Measurements from ENCODE around the gene CITED2.

CITED2 gene

GRCh38 chr6:139381216-139381865 is 6.9 kb upstream of the CITED2 start:
- no peak for DNase-seq

DNA sequence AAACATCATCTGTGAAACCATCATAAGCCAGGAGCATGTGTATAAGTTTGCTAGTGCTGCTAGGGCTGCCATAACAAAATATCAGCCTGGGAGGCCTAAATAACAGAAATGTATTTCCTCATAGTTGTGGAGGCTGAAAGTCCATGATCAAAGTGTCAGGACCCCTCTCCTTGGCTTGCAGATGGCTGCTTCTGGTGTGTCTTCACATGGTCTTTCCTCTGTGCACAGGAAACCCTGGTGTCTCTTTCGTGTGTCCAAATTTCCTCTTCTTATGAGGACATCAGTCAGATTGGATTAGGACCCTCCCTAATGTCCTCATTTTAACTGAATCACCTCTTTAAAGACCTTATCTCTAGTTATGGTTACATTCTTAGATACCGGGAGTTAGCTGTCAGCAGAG is 6.2 kb upstream of the CITED2 start:
- DNase-seq = no peak

DNA sequence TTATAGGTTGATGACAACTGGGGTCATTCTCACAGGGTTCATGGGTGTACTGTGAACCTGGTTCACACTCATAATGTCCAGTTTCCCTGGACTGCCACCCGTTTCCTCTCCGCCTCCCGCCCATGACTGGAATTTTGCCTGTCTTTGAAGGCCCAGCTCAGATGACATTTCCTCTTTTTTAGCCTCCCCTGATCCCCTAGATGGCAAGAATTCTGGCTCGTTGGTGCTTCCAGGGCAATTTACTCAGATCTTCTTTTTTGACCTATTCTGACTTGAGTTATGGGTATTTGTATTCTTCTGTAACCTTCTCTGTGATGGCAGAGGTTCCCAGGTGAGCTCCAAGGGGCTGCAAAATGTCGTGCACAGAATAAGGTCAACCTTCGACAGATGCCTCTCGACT is 5.7 kb upstream of the CITED2 start:
- DNase-seq = no peak

GRCh38 chr6:139378882-139379341 is 4.5 kb upstream of the CITED2 start:
- no peak for DNase-seq

DNA sequence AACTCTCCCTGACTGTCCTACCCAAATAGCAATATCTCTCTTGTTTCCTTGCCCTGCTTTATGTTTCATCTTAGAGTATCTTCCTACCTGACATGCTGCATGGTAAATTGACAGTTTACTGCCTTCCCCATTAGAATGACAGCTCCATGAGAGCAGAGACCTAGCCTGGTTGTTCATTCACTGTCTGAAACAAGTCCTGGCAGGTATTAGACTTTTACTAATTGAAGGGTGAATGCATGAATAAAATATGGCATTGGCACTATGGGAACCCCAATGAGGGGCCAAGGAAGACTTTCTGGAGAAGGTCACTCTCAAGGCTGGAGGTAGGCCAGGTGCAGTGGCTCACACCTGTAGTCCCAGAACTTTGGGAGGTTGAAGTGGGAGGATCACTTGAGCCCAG is 3.8 kb upstream of the CITED2 start:
- DNase-seq = no peak

DNA sequence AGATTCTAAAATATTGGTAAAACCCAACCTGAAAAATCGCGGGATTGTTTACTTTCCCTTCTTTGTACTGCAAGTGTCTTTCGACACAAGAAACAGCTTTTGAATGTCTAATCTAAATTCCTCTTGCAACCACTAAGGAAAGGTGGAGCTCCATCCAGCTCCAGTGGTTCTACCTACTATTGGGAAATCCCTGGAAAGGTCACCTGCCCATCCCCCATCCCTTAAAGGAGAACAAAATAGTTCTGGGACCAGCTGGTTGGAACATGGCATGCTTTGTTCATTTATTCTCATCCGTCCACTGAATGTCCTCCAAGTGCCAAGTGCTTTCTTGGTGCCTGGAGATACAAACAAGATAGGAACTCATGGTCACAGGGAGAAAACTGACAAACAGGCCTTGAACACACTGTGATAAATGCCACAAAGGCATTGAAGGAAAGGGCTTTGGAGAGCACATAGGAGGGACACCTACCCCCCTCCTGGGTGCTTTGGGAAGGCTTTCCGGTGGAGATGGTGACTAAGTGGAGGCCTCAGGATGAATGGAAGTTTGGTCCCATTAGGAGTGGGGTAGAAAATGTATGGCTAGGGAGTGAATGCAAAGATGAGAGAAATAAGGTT is 2.3 kb upstream of the CITED2 start:
- DNase-seq = no peak

DNA sequence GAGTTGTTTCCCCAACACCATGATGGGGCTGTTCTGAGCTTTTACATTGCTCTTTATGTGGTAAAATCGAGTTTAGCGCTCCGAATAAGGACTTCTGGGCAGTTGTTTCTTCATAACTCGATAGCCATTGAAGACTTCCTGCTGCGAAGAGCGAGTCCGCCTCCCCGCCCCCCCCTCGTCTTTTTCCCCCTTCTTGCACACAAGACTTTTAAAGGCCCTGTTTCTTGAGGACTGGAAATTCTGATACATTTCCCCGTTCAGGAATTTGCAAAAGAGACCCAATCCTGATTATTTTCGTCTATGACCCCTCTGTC is 1.5 kb upstream of the CITED2 start:
- no peak for DNase-seq

DNA sequence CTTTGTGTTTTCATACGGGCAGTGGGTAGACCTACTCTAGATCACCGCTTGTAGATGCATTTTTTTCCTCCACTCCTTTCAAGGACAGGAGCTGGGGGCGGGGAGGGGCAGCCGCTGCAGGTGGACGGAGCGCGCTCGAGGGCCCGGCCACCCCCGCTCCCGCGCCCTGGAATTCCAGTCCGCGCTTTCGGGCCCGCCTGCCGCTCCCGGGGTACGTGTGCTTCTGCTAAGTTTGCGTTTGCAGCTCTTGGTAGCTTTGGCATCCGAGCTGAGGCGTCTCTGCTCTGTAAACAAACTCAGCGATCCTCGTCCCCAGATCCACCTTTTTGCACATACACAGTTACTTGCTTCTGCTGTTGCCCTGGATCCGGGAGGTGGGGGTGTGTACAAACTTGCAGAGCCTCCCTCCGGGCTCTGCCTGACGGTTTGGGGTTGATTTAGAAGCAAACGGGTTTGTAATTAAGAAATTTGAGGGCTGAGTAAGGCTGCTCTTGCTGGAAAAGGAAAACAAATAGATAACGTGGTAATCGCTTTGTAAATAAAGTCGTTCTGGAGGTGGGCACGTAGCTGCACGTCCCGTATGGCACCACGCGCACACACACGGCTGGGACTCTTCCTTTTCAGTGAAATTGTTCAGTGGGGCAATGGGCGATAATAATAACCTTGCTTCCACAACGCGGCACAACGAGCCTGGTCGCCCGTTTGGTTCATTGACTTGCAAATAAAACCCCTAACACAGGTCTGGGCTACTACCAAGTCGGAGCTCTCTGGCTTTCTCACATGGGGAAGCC is 973 bp upstream of the CITED2 start:
- peak; percentile 86 for DNase-seq

DNA sequence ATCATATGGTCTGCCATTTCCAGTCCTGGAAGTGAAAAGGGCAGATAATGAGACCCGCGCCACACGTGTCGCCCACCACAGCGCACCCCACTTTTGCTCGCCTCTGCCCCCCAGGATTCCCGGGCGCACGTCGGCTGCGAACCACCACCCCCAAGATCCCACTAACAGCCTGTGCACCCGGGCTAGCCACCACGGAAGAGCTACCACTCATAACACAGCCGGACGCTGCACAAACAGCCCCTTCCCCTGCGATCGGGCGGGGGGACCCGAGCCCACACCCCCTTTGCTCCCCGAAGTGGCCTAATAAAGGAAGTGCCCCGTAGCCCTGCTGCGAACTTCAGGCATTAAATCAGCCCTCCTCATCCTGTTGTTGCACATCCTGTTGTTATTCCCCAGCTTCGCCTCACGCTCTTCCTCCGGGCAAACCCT is 506 bp downstream of the CITED2 start:
- DNase-seq = no peak

GRCh38 chr6:139373154-139373927 is 1.1 kb downstream of the CITED2 start:
- peak; percentile 77 for DNase-seq

- DNase-seq = no peak
Measured at GRCh38 chr6:139372326-139373153, 1.9 kb downstream of the CITED2 start.

- no peak for DNase-seq
Measured at GRCh38 chr6:139371421-139372203, 2.8 kb downstream of the CITED2 start.

- DNase-seq = no peak
Measured at GRCh38 chr6:139370999-139371345, 3.5 kb downstream of the CITED2 start.

DNA sequence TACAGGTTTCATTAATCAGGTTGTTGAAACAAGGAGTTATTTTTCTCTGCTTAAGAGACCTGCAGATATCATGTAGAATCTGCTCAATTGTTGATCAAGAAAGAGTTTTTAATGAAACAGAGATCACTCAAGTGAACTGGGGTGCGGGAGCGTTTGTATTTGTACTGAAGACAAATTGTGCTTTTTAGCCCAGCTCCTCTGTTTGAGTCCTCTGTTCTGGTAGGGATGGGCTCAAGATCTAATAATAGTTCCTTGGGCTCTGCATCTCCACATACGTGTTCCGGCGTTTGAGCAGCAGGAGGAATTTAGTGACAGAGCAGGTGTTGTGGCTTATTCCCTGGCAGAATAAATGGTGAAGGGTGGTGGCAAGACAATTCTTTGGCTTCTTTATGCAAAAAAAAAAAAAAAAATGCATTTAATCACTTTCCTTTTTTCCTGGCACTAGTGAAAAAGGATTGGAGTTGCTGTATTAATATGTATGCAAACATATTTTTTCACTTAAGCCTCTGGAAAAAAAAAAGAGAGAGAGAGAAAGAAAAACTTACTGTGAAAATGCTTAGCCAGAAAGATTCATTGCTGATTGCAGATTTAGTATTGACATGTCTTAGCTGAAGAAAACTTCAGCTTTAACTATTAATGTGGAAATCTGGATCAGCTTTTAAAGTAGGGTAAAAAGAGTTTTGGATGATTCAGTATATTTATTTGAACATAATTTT is 4.0 kb downstream of the CITED2 start:
- DNase-seq = no peak

DNA sequence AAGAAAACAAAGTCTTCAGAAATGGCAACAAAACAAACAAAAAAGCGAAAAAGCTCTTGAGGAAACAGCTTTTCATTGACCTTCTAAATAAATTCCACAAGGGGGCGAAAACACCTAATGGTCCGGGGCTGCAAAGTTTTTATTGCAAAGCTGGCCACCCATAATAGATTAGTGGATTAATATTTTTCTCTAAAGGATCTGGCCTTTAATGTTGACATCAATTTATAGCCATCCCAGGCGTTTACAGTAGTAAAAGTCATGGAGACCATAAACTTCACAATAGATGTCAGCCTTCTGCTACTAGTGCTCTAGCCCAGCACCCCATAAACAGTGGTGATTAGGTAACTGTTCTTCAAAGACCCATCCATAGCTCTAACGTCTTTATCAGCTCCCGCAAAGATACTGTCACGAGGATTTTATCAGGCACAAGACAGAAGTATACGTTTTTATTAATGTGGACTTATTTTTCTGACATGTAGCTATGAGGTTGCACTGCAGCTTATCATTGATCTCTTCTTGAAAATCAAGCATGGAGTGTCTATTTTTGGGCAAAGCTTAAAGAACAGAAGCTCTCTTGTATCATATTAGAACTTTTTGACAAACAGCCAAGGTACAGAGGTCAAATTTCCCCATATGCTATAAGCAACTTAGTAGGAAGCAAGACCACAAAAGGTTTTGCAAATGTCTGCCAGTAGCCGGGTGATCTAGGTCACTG is 4.7 kb downstream of the CITED2 start:
- DNase-seq = no peak

GRCh38 chr6:139369068-139369467 is 5.4 kb downstream of the CITED2 start:
- no peak for DNase-seq

- DNase-seq = no peak
Measured at GRCh38 chr6:139368661-139369060, 5.8 kb downstream of the CITED2 start.

DNA sequence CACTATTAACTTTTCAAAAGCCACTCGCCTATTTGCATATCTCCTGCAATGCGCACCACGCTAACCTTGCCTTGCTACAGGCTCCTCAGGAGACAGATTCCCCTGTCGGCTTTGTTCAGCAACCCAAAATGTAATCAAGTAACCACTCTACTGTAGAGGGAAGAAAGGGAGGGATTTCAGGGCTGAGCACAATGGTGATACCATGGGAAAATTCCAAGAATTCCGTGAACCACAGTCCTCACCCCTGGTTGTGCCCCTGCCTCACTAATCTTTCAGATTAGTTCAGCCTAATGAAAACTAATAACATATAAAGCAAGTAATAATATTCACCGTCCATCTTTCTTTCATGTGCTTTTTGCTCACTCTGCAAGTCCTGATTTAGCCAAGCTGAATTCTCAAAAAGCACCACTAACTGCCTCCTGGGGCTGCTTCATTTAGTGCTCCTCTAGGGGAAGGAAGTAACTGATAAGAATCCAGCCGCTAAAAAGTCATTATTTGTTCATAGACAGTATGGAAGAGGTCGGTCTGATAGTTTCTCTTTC is 6.6 kb downstream of the CITED2 start:
- no peak for DNase-seq

- DNase-seq = no peak
Measured at GRCh38 chr6:139364982-139365379, 9.5 kb downstream of the CITED2 start.
